T-helper 1 cell treated with Interleukin-12 subunit alpha and Interleukin-12 subunit beta and Interleukin-4 antibody, amounts not matched to agents 30 ng/mL and 1 ng/mL, for 36 hours (primary cell): ENCODE results near the gene TMEM260. TPM values are rescaled to one million over a fixed set of nuclear protein-coding genes. Genes with fewer than 3 reads are reported as not detected.
"Not testable (repeated sequence)": the region's sequence is repeated elsewhere in the genome, so short reads cannot be mapped to it uniquely, and the experiment has no call there.

Experiments used
- intact Hi-C: fragments of 100-400 bp; cut with micrococcal nuclease; formaldehyde crosslinking; loops from one replicate; pipeline ENCODE4 v1.15.1; 2024
- total RNA-seq: library from RNA; stranded (reverse); gene quantifications from 2 replicates; pipeline ENCODE4 v1.2.3, GENCODE V29; 2022

Gene TMEM260
- total RNA-seq, 1 donor from 2014 or later, result 19.1 TPM

- intact Hi-C loops, result no loop called here
These were observed 13.3 kb downstream of the TMEM260 start for GRCh38 chr14:56592746-56593544.

DNA sequence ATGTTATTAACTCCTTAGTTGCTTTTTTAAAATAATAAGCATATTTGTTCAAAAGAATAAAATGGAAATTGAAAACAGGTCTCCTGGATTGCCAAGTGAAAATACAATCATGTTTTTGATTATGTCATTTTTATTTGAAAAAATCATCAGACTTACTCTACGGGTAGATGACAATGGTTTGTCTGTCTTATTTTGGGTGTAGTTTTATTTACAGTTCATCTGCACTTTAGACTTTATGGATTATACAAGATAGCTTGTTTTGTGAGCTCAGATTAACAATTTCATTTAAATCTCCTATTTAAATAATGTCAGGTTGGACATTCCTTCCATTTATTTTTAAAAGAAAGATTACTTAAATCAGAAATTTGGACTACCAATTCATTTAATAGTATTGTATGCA is 14.8 kb downstream of the TMEM260 start:
- intact Hi-C loops, result no loop called here

- intact Hi-C loops, result no loop called here
These were observed 18.9 kb downstream of the TMEM260 start for GRCh38 chr14:56598519-56598918.

- intact Hi-C loops, result no loop called here
These were observed 24.1 kb downstream of the TMEM260 start for GRCh38 chr14:56603648-56604047.

GRCh38 chr14:56608689-56609088 is 29.1 kb downstream of the TMEM260 start:
- intact Hi-C loops, result no loop called here

DNA sequence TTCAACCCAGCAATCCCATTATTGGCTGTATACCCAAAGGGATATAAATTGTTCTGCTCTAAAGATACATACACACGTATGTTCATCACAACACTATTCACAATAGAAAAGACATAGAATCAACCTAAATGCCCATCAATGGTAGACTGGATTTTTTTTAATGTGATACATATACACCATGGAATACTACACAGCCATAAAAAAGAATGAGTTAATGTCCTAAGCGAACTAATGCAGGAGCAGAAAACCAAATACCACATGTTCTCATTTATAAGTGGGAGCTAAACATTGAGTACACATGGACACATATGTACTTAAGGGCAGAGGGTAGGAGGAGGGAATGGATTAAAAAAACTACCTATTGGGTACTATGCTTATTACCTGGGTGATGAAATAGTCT is 32.1 kb downstream of the TMEM260 start:
- intact Hi-C loops, result not testable (repeated sequence)

GRCh38 chr14:56617084-56617483 is 37.5 kb downstream of the TMEM260 start:
- intact Hi-C loops, result no loop called here

GRCh38 chr14:56630707-56631106 is 51.1 kb downstream of the TMEM260 start:
- intact Hi-C loops, result no loop called here

GRCh38 chr14:56632195-56632594 is 52.6 kb downstream of the TMEM260 start:
- intact Hi-C loops, result no loop called here

GRCh38 chr14:56633544-56633943 is 53.9 kb downstream of the TMEM260 start:
- intact Hi-C loops, result no loop called here

- intact Hi-C loops, result no loop called here
These were observed 55.4 kb downstream of the TMEM260 start for GRCh38 chr14:56635041-56635440.

DNA sequence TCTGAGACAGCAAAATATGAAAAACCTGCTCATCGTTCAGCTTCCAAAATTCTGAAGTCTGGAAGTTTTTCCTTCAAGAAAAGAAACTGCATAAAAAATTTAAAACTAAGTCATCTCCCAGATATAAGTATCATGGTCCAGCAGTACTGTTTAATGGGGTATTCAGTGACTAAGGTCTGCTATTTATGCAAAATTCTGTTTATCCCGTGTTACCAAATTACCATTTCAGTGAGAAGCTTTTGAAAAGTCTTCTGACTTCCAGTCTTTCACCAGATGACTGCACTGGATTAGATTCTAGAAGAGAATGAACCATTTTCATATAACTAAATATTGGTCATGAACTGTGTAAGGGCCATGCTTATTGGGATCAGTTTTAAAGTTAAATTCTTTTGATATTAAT is 67.9 kb downstream of the TMEM260 start:
- intact Hi-C loops, result no loop called here

- intact Hi-C loops, result no loop called here
These were observed 69.1 kb downstream of the TMEM260 start for GRCh38 chr14:56648508-56649301.

DNA sequence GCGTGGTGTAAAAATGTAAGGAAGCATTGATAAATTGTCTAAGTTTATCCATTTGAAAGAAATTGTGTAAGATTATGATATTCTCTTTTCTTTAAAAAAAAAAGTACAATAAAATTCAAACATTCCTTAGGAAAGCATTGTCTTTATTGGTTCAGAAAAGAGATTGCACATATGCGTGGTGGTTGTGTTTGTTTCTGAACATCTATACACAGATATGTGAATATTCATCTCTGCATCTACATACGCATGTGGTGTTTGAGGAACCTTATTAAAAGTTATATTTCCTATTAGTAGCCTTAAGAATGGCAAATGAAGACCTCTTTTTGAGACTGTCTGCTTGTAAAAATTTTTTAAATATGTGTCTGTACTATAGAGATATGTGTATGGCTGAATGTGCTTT is 69.8 kb downstream of the TMEM260 start:
- intact Hi-C loops, result no loop called here

- intact Hi-C loops, result no loop called here
These were observed 70.5 kb downstream of the TMEM260 start for GRCh38 chr14:56650048-56650447.

- intact Hi-C loops, result no loop called here
These were observed 71.4 kb downstream of the TMEM260 start for GRCh38 chr14:56650979-56651378.

DNA sequence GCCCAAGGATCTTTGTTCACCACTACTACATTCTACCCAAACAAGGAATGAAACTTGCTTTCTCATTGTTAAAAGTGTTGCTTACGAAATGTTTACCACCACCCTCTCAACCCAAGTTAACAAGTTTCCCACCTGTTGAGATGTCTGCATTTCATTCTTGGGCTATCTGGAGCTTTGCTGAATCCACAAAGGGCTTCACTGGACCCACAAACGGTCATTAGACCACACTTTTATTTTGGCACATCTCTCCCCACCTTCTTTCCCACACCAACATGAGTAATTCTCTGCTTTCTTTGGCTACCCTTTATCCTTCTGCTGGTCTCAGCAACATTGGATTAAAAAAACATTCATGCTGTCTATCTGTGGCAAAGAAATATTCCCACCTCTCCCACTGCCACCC is 78.0 kb downstream of the TMEM260 start:
- intact Hi-C loops, result no loop called here

DNA sequence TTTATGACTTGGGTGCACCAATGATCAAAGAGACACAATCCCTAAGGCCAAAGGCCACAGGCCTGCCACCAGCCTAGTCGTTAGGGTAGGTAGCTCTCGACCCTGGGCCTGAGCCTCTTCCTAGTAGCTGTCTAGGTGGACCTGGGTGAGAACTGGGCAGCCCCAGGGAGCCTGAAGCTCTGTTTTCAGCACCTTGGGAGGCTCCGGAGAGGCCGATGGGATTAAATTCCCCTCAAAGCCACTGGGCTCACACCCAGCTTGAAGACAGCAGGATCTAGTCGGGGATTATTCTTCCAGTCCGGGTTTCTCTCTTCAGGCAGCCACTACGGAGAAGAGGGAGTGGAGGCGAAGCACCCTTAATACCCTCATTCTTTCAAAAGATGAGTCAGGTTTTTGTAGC is 79.8 kb downstream of the TMEM260 start:
- intact Hi-C loops, result no loop called here

DNA sequence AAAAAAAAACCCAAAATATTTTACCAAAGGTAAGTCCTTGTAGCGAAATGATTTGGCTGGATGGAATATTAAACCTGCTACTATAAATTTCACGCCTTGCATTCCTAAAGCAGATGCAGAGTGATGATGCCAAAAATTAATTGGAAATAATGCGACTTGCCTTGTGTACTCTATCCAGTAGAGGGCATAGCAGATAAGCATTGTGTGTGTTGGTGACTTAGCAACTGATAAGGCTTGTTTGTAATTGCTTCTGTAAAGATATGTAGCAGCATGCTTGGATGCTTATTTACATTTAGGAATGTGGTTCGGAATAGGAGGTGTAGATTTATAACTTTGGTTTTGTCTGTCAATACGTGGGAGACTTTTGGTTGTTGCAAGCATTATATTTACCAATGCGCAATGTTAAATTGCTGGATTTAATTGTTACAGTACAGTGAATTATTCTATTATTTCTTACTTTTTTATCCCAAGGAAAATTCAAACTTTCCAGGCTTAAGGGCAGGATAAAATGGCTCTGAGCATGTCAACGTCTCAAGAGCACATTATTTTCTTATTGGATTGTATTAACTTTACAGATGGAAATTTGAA is 80.5 kb downstream of the TMEM260 start:
- intact Hi-C loops, result loop anchor here (1.0 kb wide), 1 partner anchor 407 kb away; no protein-coding TSS in a partner anchor

- intact Hi-C loops, result loop anchor here (1.0 kb wide), 1 partner anchor 406 kb away; no protein-coding TSS in a partner anchor
These were observed 81.2 kb downstream of the TMEM260 start for GRCh38 chr14:56660677-56661389.

DNA sequence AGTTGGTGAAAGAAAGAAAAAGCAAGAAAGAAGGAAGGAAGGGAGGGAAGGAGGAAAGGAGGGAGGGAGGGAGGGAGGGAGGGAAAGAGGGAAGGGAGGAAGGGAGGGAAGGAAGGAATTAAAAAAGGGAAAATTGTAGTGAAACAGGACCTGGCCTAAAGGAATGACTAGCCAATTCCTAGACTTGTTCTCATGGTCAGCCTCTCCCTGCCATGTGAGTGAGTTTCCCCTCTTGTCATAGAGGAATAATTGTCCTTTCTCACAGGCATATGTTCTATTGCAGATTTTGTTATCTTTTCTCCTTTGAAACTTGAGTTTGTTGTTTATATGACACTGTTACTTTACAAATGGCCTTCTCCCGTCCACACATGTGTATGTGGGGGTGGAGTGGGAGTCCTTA is 81.9 kb downstream of the TMEM260 start:
- intact Hi-C loops, result no loop called here
